ENCODE measurements around the gene COQ10A. TPM values are rescaled to one million over a fixed set of nuclear protein-coding genes. Genes with fewer than 3 reads are reported as not detected.

Gene COQ10A
- total and polyA plus RNA-seq, 2 of the 13 experiments (the other 11 are each of a cell fraction or from before 2014, with no cell fraction given): 21.0 to 37.3 TPM

DNA sequence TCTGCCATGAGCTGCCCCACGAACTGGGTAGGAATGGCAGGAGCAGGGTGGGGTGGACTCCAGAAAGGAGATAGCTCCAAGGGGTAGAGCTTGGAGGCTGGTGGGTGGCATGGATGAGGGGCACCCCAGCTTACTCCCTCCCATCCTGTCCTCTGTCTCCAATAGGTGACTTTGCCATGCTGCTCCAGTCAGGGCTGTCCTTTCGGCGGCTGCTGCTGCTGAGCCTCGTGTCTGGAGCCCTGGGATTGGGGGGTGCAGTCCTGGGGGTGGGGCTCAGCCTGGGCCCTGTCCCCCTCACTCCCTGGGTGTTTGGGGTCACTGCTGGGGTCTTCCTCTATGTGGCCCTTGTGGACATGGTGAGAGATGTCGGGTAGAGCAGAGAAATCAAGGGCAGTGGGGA lies 29.8 kb upstream of the COQ10A start:
- BruUV-seq (replicated peaks): no TSS peak
- H2AFZ ChIP-seq (ENCODE audit: low read length): no peak overlapping the region
- CTCF ChIA-PET (ENCODE audit: low intra/inter-chr PET ratio, low total read pairs): no interaction called here
- WGBS (ENCODE audit: low lambda C conversion rate): 75% methylated on average over 1 of the region's 5 CpGs
- peak; percentile 14; the same call in 1 of the 2 replicates for TF ChIP-seq POLR2G (IDR thresholded peaks at IDR 0.05; ENCODE audit: low read depth, low read length)
- TF ChIP-seq SETDB1 (CRISPR knock-in tag; IDR thresholded peaks at IDR 0.05; ENCODE audit: borderline replicate concordance): no peak
- peak in 1 of 2 experiments; percentile 47; a peak in 1 of 4 replicates for TF ChIP-seq POLR2A (IDR thresholded peaks at IDR 0.05; ENCODE audit: insufficient read depth in 1 of 2, low read depth in 2 of 2, low read length in 2 of 2)
- TF ChIP-seq AGO2 (optimal IDR thresholded peaks at IDR 0.05; ENCODE audit: low read depth, low read length): peak; percentile 12
- peaks cover 7 to 23% of the 10 kb centered on the region in 2 experiments; a peak in 4 of 5 replicates for H3K36me3 ChIP-seq (replicated peaks in 1 of 2; ENCODE audit: control insufficient read depth in 1 of 2, insufficient read depth in 2 of 2, low read length in 2 of 2)
- H3K4me3 ChIP-seq (replicated peaks in 1 of 3; ENCODE audit: insufficient read depth in 1 of 3, low read depth in 2 of 3, low read length in 3 of 3): no peak overlapping the region
- H3K9ac ChIP-seq (ENCODE audit: insufficient read depth, low read depth, low read length): no peak overlapping the region
- ATAC-seq: no peak
- no peak overlapping the region for H3K4me2 ChIP-seq (ENCODE audit: low read depth, low read length)
- no peaks in the 10 kb centered on the region for H3K9me3 ChIP-seq (ENCODE audit: low read length)
- no peaks in the 10 kb centered on the region for H4K20me1 ChIP-seq (ENCODE audit: insufficient read depth, low read length)
- no peak overlapping the region for H3K27ac ChIP-seq (ENCODE audit: extremely low read length, insufficient read depth, low read length)
- no peak for DNase-seq (ENCODE audit: low spot score)
- POLR2A ChIA-PET: interaction anchor here (1.3 to 1.9 kb wide), 2 partner anchors 15 to 21 kb away, joined by 3 to 9 read pairs; partner anchors contain the start of genes ANKRD52 and RNF41
- no peaks in the 10 kb centered on the region for H3K27me3 ChIP-seq (ENCODE audit: control insufficient read depth in 1 of 2, insufficient read depth in 2 of 2, low read length in 2 of 2)
- FAIRE-seq: no peak
- peaks cover 6% of the 10 kb centered on the region for H3K79me2 ChIP-seq (ENCODE audit: insufficient read depth, low read length)
- H3K4me1 ChIP-seq (ENCODE audit: insufficient read depth, low read length): peaks cover 12% of the 10 kb centered on the region
- in situ Hi-C loops (cut with HindIII; ENCODE audit: extremely low pct_ligation_motif_present, low pct_unique_long_range_greater_than_20kb): no loop called here
- intact Hi-C loops (cut with micrococcal nuclease; ENCODE audit: unreplicated experiment): no loop called here

GRCh38 chr12:56237552-56237951 lies 29.2 kb upstream of the COQ10A start:
- ATAC-seq (no peak; the same call in 2 of the 3 replicates), FAIRE-seq (no peak), DNase-seq (ENCODE audit: low spot score) (no peak)
- Histone ChIP-seq H3K27ac (ENCODE audit: extremely low read length, insufficient read depth, low read length) (no peak overlapping the region), H3K4me1 (ENCODE audit: insufficient read depth, low read length) (peaks cover 12% of the 10 kb centered on the region), H3K27me3 (ENCODE audit: control insufficient read depth in 1 of 2, insufficient read depth in 2 of 2, low read length in 2 of 2) (no peaks in the 10 kb centered on the region), H2AFZ (ENCODE audit: low read length) (no peak overlapping the region), H3K9me3 (ENCODE audit: low read length) (no peaks in the 10 kb centered on the region), H3K4me3 (replicated peaks in 1 of 3; ENCODE audit: insufficient read depth in 1 of 3, low read depth in 2 of 3, low read length in 3 of 3) (no peak overlapping the region), H4K20me1 (ENCODE audit: insufficient read depth, low read length) (no peaks in the 10 kb centered on the region), H3K9ac (ENCODE audit: insufficient read depth, low read depth, low read length) (no peak overlapping the region), H3K4me2 (ENCODE audit: low read depth, low read length) (no peak overlapping the region), H3K36me3 (replicated peaks in 1 of 2; ENCODE audit: control insufficient read depth in 1 of 2, insufficient read depth in 2 of 2, low read length in 2 of 2) (peaks cover 8 to 24% of the 10 kb centered on the region in 2 experiments), H3K79me2 (ENCODE audit: insufficient read depth, low read length) (peaks cover 2% of the 10 kb centered on the region)
- intact Hi-C loops (cut with micrococcal nuclease; ENCODE audit: unreplicated experiment) (no loop called here), in situ Hi-C loops (cut with HindIII; ENCODE audit: extremely low pct_ligation_motif_present, low pct_unique_long_range_greater_than_20kb) (no loop called here)
- ChIA-PET CTCF (ENCODE audit: low intra/inter-chr PET ratio, low total read pairs) (no interaction called here), POLR2A (no interaction called here)
- 98% methylated on average over 9 of the region's 11 CpGs for WGBS (ENCODE audit: low lambda C conversion rate)
- no TSS peak for BruUV-seq (replicated peaks)
- TF ChIP-seq ZFP36L1 (CRISPR knock-in tag; IDR thresholded peaks at IDR 0.05): no peak
- TF ChIP-seq POLR2AphosphoS2 (IDR thresholded peaks at IDR 0.05; ENCODE audit: low read depth, low read length): no peak
- TF ChIP-seq, protein P1, sequence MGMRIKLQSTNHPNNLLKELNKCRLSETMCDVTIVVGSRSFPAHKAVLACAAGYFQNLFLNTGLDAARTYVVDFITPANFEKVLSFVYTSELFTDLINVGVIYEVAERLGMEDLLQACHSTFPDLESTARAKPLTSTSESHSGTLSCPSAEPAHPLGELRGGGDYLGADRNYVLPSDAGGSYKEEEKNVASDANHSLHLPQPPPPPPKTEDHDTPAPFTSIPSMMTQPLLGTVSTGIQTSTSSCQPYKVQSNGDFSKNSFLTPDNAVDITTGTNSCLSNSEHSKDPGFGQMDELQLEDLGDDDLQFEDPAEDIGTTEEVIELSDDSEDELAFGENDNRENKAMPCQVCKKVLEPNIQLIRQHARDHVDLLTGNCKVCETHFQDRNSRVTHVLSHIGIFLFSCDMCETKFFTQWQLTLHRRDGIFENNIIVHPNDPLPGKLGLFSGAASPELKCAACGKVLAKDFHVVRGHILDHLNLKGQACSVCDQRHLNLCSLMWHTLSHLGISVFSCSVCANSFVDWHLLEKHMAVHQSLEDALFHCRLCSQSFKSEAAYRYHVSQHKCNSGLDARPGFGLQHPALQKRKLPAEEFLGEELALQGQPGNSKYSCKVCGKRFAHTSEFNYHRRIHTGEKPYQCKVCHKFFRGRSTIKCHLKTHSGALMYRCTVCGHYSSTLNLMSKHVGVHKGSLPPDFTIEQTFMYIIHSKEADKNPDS (CRISPR knock-in tag; IDR thresholded peaks at IDR 0.05): no peak
- TF ChIP-seq NR2F6 (IDR thresholded peaks at IDR 0.05): no peak
- no peak for TF ChIP-seq NR2F6 (CRISPR knock-in tag; IDR thresholded peaks at IDR 0.05)
- TF ChIP-seq, protein P2, sequence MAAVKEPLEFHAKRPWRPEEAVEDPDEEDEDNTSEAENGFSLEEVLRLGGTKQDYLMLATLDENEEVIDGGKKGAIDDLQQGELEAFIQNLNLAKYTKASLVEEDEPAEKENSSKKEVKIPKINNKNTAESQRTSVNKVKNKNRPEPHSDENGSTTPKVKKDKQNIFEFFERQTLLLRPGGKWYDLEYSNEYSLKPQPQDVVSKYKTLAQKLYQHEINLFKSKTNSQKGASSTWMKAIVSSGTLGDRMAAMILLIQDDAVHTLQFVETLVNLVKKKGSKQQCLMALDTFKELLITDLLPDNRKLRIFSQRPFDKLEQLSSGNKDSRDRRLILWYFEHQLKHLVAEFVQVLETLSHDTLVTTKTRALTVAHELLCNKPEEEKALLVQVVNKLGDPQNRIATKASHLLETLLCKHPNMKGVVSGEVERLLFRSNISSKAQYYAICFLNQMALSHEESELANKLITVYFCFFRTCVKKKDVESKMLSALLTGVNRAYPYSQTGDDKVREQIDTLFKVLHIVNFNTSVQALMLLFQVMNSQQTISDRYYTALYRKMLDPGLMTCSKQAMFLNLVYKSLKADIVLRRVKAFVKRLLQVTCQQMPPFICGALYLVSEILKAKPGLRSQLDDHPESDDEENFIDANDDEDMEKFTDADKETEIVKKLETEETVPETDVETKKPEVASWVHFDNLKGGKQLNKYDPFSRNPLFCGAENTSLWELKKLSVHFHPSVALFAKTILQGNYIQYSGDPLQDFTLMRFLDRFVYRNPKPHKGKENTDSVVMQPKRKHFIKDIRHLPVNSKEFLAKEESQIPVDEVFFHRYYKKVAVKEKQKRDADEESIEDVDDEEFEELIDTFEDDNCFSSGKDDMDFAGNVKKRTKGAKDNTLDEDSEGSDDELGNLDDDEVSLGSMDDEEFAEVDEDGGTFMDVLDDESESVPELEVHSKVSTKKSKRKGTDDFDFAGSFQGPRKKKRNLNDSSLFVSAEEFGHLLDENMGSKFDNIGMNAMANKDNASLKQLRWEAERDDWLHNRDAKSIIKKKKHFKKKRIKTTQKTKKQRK (IDR thresholded peaks at IDR 0.05; ENCODE audit: low read length): no peak
- no peak for TF ChIP-seq NFRKB (IDR thresholded peaks at IDR 0.05)
- TF ChIP-seq, protein P3, sequence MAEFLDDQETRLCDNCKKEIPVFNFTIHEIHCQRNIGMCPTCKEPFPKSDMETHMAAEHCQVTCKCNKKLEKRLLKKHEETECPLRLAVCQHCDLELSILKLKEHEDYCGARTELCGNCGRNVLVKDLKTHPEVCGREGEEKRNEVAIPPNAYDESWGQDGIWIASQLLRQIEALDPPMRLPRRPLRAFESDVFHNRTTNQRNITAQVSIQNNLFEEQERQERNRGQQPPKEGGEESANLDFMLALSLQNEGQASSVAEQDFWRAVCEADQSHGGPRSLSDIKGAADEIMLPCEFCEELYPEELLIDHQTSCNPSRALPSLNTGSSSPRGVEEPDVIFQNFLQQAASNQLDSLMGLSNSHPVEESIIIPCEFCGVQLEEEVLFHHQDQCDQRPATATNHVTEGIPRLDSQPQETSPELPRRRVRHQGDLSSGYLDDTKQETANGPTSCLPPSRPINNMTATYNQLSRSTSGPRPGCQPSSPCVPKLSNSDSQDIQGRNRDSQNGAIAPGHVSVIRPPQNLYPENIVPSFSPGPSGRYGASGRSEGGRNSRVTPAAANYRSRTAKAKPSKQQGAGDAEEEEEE (CRISPR knock-in tag; IDR thresholded peaks at IDR 0.05; ENCODE audit: borderline replicate concordance): no peak
- peak; percentile 40 for TF ChIP-seq AGO2 (optimal IDR thresholded peaks at IDR 0.05; ENCODE audit: low read depth, low read length)
- no peak for TF ChIP-seq ZSCAN29 (CRISPR knock-in tag; conservative IDR thresholded peaks at IDR 0.05)

Data from HepG2 (cell line).